Right lobe of liver (tissue), 4 donors: ENCODE results near the gene UBAP1L.

Experiments
- POLR2A ChIP-seq: fragments of 450-650 bp; IDR thresholded peaks from one replicate; pipeline ENCODE4 v1.6.1; 2017; ENCODE audit warnings: antibody characterized with exemption, mild to moderate bottlenecking
- TF ChIP-seq, protein P1 (sequence below), 4 donors: fragments of 200-600 bp in 3 of 4; fragments of 450-650 bp in 1 of 4; IDR thresholded peaks; one replicate each; pipeline versions ENCODE4 v1.5.1 to v1.8.0; 2016 to 2022; ENCODE audit warnings: antibody characterized with exemption in 4 of 4, mild to moderate bottlenecking in 2 of 4
- donor health status: DM: no; HTN: no; CAD: no.
- donor health status: DM: no; HTN: no; CAD: no.
- donor health status: DM: no; HTN: yes; CAD: no.

DNA sequence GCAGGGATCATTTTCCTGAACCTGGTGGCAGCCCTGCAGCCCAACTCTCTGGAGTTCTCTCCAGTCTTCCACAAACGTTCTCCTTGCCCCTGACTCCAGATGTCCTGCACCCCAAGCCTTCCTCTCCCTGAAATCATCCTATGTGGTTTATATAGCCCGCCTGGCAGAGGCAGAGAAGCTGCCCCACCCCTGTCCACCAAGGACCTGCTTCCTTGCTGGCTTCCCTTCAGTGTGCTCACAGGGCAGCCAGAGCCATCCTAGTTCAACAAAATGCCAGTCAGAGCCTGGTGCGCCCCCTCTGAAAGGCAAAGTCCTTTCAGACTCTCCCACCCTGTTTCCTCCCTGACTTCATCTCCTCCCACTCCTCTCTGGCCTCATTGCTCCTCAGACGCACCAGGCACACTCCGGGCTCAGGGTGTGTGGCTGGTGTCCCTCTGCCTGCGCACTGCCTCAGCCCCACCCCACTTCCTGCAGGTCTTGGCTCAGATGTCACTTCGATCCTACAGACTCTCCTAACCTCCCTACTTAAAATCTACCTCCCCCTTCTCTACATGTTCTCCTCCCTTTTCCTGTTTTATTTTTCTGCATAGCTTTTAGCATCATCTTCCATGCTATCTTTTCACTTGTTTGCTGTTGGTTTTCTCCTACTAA, 32.6 kb downstream of the UBAP1L start:
- TF ChIP-seq, protein P1, sequence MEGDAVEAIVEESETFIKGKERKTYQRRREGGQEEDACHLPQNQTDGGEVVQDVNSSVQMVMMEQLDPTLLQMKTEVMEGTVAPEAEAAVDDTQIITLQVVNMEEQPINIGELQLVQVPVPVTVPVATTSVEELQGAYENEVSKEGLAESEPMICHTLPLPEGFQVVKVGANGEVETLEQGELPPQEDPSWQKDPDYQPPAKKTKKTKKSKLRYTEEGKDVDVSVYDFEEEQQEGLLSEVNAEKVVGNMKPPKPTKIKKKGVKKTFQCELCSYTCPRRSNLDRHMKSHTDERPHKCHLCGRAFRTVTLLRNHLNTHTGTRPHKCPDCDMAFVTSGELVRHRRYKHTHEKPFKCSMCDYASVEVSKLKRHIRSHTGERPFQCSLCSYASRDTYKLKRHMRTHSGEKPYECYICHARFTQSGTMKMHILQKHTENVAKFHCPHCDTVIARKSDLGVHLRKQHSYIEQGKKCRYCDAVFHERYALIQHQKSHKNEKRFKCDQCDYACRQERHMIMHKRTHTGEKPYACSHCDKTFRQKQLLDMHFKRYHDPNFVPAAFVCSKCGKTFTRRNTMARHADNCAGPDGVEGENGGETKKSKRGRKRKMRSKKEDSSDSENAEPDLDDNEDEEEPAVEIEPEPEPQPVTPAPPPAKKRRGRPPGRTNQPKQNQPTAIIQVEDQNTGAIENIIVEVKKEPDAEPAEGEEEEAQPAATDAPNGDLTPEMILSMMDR (IDR thresholded peaks at IDR 0.05), result no peak
- TF ChIP-seq POLR2A, result no peak
